K562 (cell line): Measurements from ENCODE around the gene DST. TPM values are rescaled to one million over a fixed set of nuclear protein-coding genes. Genes with fewer than 3 reads are reported as not detected.
A peak's percentile ranks its signal among the peaks of the same experiment; 100 is the strongest.

Source experiments
- ATAC-seq: fragments of 200-7000 bp; cut with Tn5 transposase; 3 replicates; pipeline ENCODE4 v1.9.1; 2020; ENCODE audit warnings: moderate library complexity
- BruUV-seq: library from RNA; stranded (reverse); fragments of 400-500 nt; replicated peaks from 2 replicates; lab custom pipeline; 2021; lab: Mats Ljungman, UMichigan
- CTCF ChIA-PET: fragments of 300-600 bp; formaldehyde crosslinking; extraction: SDS; loops from one replicate; lab custom pipeline; 2021; ENCODE audit warnings: low intra/inter-chr PET ratio; lab: Yijun Ruan, JAX
- POLR2A ChIA-PET: fragments of 300-600, 350-650 bp; sonication (Branson Sonifier 250); formaldehyde crosslinking; extraction: SDS; loops from one replicate; lab custom pipeline; 2021; ENCODE audit warnings: antibody characterized with exemption, inconsistent platforms; lab: Yijun Ruan, JAX
- DNase-seq, 4 experiments: peaks; one replicate each; pipeline versions ENCODE4 v3.0.0 to v3.0.0-alpha.2; 2011 to 2018; ENCODE audit warnings: low spot score in 3 of 4, mixed read lengths in 3 of 4; ENCODE audit errors: extremely low read depth in 1 of 4
- FAIRE-seq: peaks from 2 replicates; lab custom pipeline; 2011; peaks lifted over from hg19 to GRCh38; lab: Jason Lieb, UNC
- H2AFZ ChIP-seq: 2 replicates; pipeline ENCODE4 v1.6.0; 2011; ENCODE audit warnings: low read depth, low read length, control low read depth, inconsistent platforms
- H3K27ac ChIP-seq: fragments of 200-600 bp; 3 replicates; pipeline ENCODE4 v1.8.0; 2011; ENCODE audit warnings: low read depth, mild to moderate bottlenecking, control low read depth, inconsistent platforms, low read length, moderate library complexity, mixed read lengths; ENCODE audit errors: extremely low read depth
- H3K27me3 ChIP-seq, 2 experiments: fragments of 300-600 bp in 1 of 2; 2 replicates in 1 of 2; 3 replicates in 1 of 2; pipeline versions ENCODE4 v1.6.0 to v1.8.0; 2011; ENCODE audit warnings: inconsistent platforms in 2 of 2, low read length in 2 of 2, mild to moderate bottlenecking in 1 of 2, mixed read lengths in 1 of 2, moderate library complexity in 1 of 2; ENCODE audit not compliant: control insufficient read depth in 2 of 2, insufficient read depth in 2 of 2
- H3K36me3 ChIP-seq: fragments of 300-600 bp; 3 replicates; pipeline ENCODE4 v1.8.0; 2011; ENCODE audit warnings: mild to moderate bottlenecking, low read length, inconsistent platforms; ENCODE audit not compliant: control insufficient read depth, insufficient read depth
- H3K4me1 ChIP-seq, 2 experiments: fragments of 200-600 bp in 1 of 2; replicated peaks in 1 of 2; 2 replicates in 1 of 2; 3 replicates in 1 of 2; pipeline versions ENCODE4 v1.5.1 to v1.8.0; 2011; ENCODE audit warnings: inconsistent platforms in 2 of 2, low read length in 2 of 2, mild to moderate bottlenecking in 1 of 2, mixed read lengths in 1 of 2, moderate library complexity in 1 of 2; ENCODE audit not compliant: control insufficient read depth in 2 of 2, insufficient read depth in 2 of 2
- H3K4me2 ChIP-seq: 2 replicates; pipeline ENCODE4 v1.6.1; 2011; ENCODE audit warnings: low read length, control low read depth, inconsistent platforms, mixed read lengths; ENCODE audit not compliant: insufficient read depth
- H3K4me3 ChIP-seq: fragments of 200-600 bp; sonication (generic), shearing (Covaris generic); 2 replicates; pipeline ENCODE4 v1.5.1; 2016; ENCODE audit warnings: control low read depth, inconsistent platforms
- H3K79me2 ChIP-seq: fragments of 200-600 bp; 3 replicates; pipeline ENCODE4 v1.8.0; 2011; ENCODE audit warnings: low read length, inconsistent platforms; ENCODE audit not compliant: control insufficient read depth, insufficient read depth
- H3K9ac ChIP-seq, 2 experiments: 2 replicates each; pipeline versions ENCODE4 v1.6.0 to v1.6.1; 2011; ENCODE audit warnings: low read depth in 2 of 2, low read length in 2 of 2, control low read depth in 1 of 2, inconsistent platforms in 1 of 2, mild to moderate bottlenecking in 1 of 2, mixed read lengths in 1 of 2; ENCODE audit not compliant: insufficient read depth in 1 of 2
- H3K9me1 ChIP-seq: one replicate; pipeline ENCODE4 v1.6.0; 2011; ENCODE audit warnings: inconsistent platforms, mild to moderate bottlenecking, low read length, moderate library complexity; ENCODE audit not compliant: control insufficient read depth, insufficient read depth
- H3K9me3 ChIP-seq: replicated peaks from 2 replicates; pipeline ENCODE4 v1.5.1; 2011; ENCODE audit warnings: low read depth, low read length, inconsistent platforms; ENCODE audit not compliant: control insufficient read depth, insufficient read depth
- H4K20me1 ChIP-seq: replicated peaks from 2 replicates; pipeline ENCODE4 v1.6.1; 2011; ENCODE audit warnings: low read length, inconsistent platforms, mixed read lengths; ENCODE audit not compliant: control insufficient read depth, insufficient read depth
- C11orf30 ChIP-seq: fragments of 450-650 bp; IDR thresholded peaks from 2 replicates; pipeline ENCODE4 v1.6.1; 2016; ENCODE audit warnings: low read depth, mild to moderate bottlenecking
- MAFF ChIP-seq: IDR thresholded peaks from 2 replicates; pipeline ENCODE4 v1.6.1; 2012; ENCODE audit warnings: low read length, improper control_type of control experiment
- MAFG ChIP-seq: fragments of 450-650 bp; conservative IDR thresholded peaks from 2 replicates; pipeline ENCODE4 v1.6.1; 2016; ENCODE audit warnings: missing genetic modification characterization, missing compliant biosample characterization
- MAFK ChIP-seq: IDR thresholded peaks from 2 replicates; pipeline ENCODE4 v1.6.1; 2011; ENCODE audit warnings: low read length, improper control_type of control experiment
- PREB ChIP-seq: sonication (generic); formaldehyde crosslinking; IDR thresholded peaks from 2 replicates; pipeline ENCODE4 v1.8.1; 2023; ENCODE audit warnings: mild to moderate bottlenecking, missing genetic modification reagents
- RFX1 ChIP-seq: fragments of 450-650 bp; IDR thresholded peaks from 2 replicates; pipeline ENCODE4 v1.6.1; 2016; ENCODE audit warnings: mild to moderate bottlenecking, moderate library complexity
- STAT5B ChIP-seq: fragments of 250-450 bp; sonication (Bioruptor Pico); IDR thresholded peaks from 2 replicates; pipeline ENCODE4 v1.8.0; 2021; ENCODE audit warnings: mild to moderate bottlenecking, inconsistent platforms
- ZNF316 ChIP-seq: fragments of 450-650 bp; IDR thresholded peaks from 2 replicates; pipeline ENCODE4 v1.6.1; 2016
- WGBS: fragments of 100-300 bp; shearing (Covaris generic); methylation state at CpG from one replicate; pipeline ENCODE4 v1.1.6; 2016; ENCODE audit warnings: low coverage, mixed read lengths; ENCODE audit not compliant: insufficient coverage; ENCODE audit errors: missing lambda C conversion rate; 5-methylcytosine and 5-hydroxymethylcytosine counted together
- in situ Hi-C: fragments of 300-500 bp; cut with MboI; formaldehyde crosslinking; loops from 4 replicates; pipeline ENCODE4 v1.15.0; 2018; ENCODE audit warnings: inconsistent platforms, mixed read lengths
- intact Hi-C: fragments of 100-400 bp; cut with micrococcal nuclease; formaldehyde crosslinking; loops from 2 replicates; pipeline ENCODE4 v1.14.2; 2022
- polyA plus RNA-seq, 8 experiments: library from polyadenylated mRNA; depleted of rRNA in 4 of 8; stranded (reverse) in 5 of 8; unstranded in 3 of 8; fragments of >200 nt; fragmentation: Nextera tagmentation in 2 of 8; fragmentation: Illumina TruSeq in 1 of 8; extraction: Ambion mirVana in 2 of 8; extraction: Trizol in 1 of 8; gene quantifications; 2 replicates each; pipeline versions ENCODE4 v1.2.1 to v1.2.3, GENCODE V29; 2011 to 2014; ENCODE audit warnings: inconsistent platforms in 1 of 8, missing spikeins in 1 of 8
- total RNA-seq, 7 experiments: library from RNA; depleted of rRNA in 6 of 7; stranded (reverse); fragments of >200 nt in 6 of 7; fragmentation: Illumina TruSeq in 2 of 7; extraction: Trizol in 2 of 7; gene quantifications; 2 replicates each; pipeline versions ENCODE4 v1.2.1 to v1.2.3, GENCODE V29; 2011 to 2021; ENCODE audit warnings: low replicate concordance in 1 of 7

Gene DST
- total and polyA plus RNA-seq, 9 of the 15 experiments (the other 6 are each of a cell fraction or from before 2014, with no cell fraction given): 5.2 to 21.9 (median 13.3) TPM

DNA sequence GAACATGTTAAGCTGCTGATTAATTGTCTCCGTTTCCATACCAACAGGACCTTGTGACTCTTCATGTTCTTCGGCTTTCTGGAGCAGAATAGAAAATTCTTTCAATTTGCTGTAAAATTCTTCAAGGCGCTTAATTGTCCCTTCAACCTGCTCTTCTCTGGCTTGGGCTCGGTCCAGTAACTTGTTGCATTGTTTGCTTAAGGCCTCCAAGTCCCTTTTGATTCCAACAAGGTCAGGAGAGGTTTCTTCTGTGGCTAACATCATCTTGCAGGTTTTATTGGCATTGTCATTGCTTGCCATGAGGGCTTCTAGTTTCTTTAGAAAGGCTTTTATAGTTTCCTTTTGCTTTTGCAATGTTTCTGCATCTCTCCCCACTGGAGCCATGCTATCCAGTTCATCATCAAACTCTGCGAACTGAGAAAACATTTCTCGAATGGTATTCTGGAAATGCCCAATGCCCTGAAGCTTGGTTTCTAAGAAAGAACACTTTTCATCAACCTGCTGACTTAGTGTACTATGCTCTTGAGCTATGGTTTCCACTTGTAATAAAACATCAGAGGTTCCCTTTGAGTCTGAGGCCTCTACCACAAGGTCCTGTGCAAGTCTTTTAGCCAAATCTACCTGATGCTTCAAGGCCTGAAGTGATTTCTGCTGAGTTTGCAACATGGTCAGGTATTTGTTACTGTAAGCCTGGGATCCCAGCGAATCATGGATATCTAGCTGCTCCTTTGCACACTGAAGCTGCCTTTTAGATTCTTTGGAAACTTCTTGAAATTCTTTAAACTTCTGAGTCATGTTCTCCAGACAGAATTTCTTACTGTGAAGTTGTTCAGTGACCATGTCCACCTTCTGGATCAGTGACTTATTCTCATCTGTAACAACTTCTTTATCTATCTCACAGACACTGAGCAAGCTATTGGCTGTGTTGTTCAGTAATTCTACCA, 90.2 kb downstream of the DST start:
- H3K9me3 ChIP-seq: no peaks in the 10 kb centered on the region
- H3K9ac ChIP-seq: no peak overlapping the region
- H3K9me1 ChIP-seq: no peaks in the 10 kb centered on the region
- intact Hi-C loops: no loop called here
- in situ Hi-C loops: no loop called here
- POLR2A ChIA-PET: interaction anchor here (0.6 to 1.1 kb wide), 2 partner anchors 10 to 117 kb away, joined by 3 read pairs; no protein-coding TSS in a partner anchor
- no peaks in the 10 kb centered on the region for H3K27me3 ChIP-seq
- no TSS peak for BruUV-seq
- ATAC-seq (no peak), DNase-seq (no peak), FAIRE-seq (peak; percentile 19)
- no peaks in the 10 kb centered on the region for H3K36me3 ChIP-seq
- H3K27ac ChIP-seq: no peak overlapping the region
- no peak overlapping the region for H3K4me3 ChIP-seq
- H2AFZ ChIP-seq: no peak overlapping the region
- 56% methylated on average over 7 of the region's 7 CpGs for WGBS
- H3K4me1 ChIP-seq: 0 out of 5 replicates have a peak, but pooled peaks cover 0 to 4% of the 10 kb centered on the region in 2 experiments
- H3K4me2 ChIP-seq: no peak overlapping the region
- TF ChIP-seq C11orf30 (peak; percentile 67; the same call in 1 of the 2 replicates), MAFG (peak; percentile 53), MAFF (peak; percentile 31; the same call in 1 of the 2 replicates), RFX1 (0 out of 2 replicates have a peak, but pooled peaks have one; percentile 19), STAT5B (CRISPR knock-in tag) (no peak), ZNF316 (peak; percentile 66; the same call in 1 of the 2 replicates), PREB (CRISPR knock-in tag) (no peak), MAFK (peak; percentile 19; the same call in 1 of the 2 replicates)
- H4K20me1 ChIP-seq: no peaks in the 10 kb centered on the region
- CTCF ChIA-PET: no interaction called here
- no peaks in the 10 kb centered on the region for H3K79me2 ChIP-seq
